H9 (cell line): Measurements from ENCODE around the gene PRAMEF9. TPM values are rescaled to one million over a fixed set of nuclear protein-coding genes. Genes with fewer than 3 reads are reported as not detected.
"Not testable (repeated sequence)": the region's sequence is repeated elsewhere in the genome, so short reads cannot be mapped to it uniquely, and the experiment has no call there.

Experiments
- DNase-seq: peaks from one replicate; pipeline ENCODE4 v3.0.0-alpha.2; 2017
- H2AFZ ChIP-seq: one replicate; pipeline ENCODE4 v1.6.1; 2013; ENCODE audit warnings: mild to moderate bottlenecking, low read length, control low read depth, moderate library complexity
- H2AK5ac ChIP-seq: 2 replicates; pipeline ENCODE4 v1.6.1; 2013; ENCODE audit warnings: low read length, control low read depth, mixed read lengths; ENCODE audit not compliant: insufficient read length
- H2BK120ac ChIP-seq: one replicate; pipeline ENCODE4 v1.6.1; 2013; ENCODE audit warnings: low read depth, mild to moderate bottlenecking, low read length, control low read depth, inconsistent platforms; ENCODE audit not compliant: poor library complexity, severe bottlenecking
- H2BK12ac ChIP-seq: 2 replicates; pipeline ENCODE4 v1.6.1; 2013; ENCODE audit warnings: low read length, control low read depth, mixed read lengths, low read depth; ENCODE audit not compliant: insufficient read length
- H2BK15ac ChIP-seq: 2 replicates; pipeline ENCODE4 v1.6.1; 2013; ENCODE audit warnings: low read depth, low read length, control low read depth
- H2BK20ac ChIP-seq: one replicate; pipeline ENCODE4 v1.6.1; 2013; ENCODE audit warnings: low read depth, mild to moderate bottlenecking, low read length, control low read depth, inconsistent platforms; ENCODE audit not compliant: poor library complexity, severe bottlenecking
- H2BK5ac ChIP-seq: 2 replicates; pipeline ENCODE4 v1.6.1; 2013; ENCODE audit warnings: low read length, control low read depth, mixed read lengths; ENCODE audit not compliant: insufficient read length
- H3K14ac ChIP-seq: 2 replicates; pipeline ENCODE4 v1.6.1; 2013; ENCODE audit warnings: low read length, control low read depth; ENCODE audit not compliant: insufficient read depth
- H3K18ac ChIP-seq: 2 replicates; pipeline ENCODE4 v1.6.1; 2013; ENCODE audit warnings: low read depth, mild to moderate bottlenecking, mixed read lengths, low read length, control low read depth; ENCODE audit not compliant: insufficient read length
- H3K23ac ChIP-seq: 2 replicates; pipeline ENCODE4 v1.6.1; 2013; ENCODE audit warnings: low read length, control low read depth, mixed read lengths, low read depth; ENCODE audit not compliant: insufficient read length
- H3K23me2 ChIP-seq: 2 replicates; pipeline ENCODE4 v1.6.1; 2013; ENCODE audit warnings: low read depth, mild to moderate bottlenecking, mixed read lengths, low read length, control low read depth; ENCODE audit not compliant: insufficient read length, poor library complexity, severe bottlenecking
- H3K27ac ChIP-seq: 2 replicates; pipeline ENCODE4 v1.5.1; 2013; ENCODE audit warnings: low read length, control low read depth, mixed read lengths, low read depth; ENCODE audit not compliant: insufficient read length
- H3K27me3 ChIP-seq: 2 replicates; pipeline ENCODE4 v1.6.1; 2013; ENCODE audit warnings: low read length, control low read depth, inconsistent platforms; ENCODE audit not compliant: insufficient read depth
- H3K4ac ChIP-seq: 2 replicates; pipeline ENCODE4 v1.6.1; 2013; ENCODE audit warnings: low read depth, mild to moderate bottlenecking, control low read depth, inconsistent platforms, low read length, moderate library complexity
- H3K4me1 ChIP-seq: 2 replicates; pipeline ENCODE4 v1.6.1; 2013; ENCODE audit warnings: low read length, control low read depth, inconsistent platforms; ENCODE audit not compliant: insufficient read depth
- H3K4me2 ChIP-seq: 2 replicates; pipeline ENCODE4 v1.6.1; 2013; ENCODE audit warnings: low read length, control low read depth, mixed read lengths; ENCODE audit not compliant: insufficient read length, insufficient read depth
- H3K56ac ChIP-seq: 2 replicates; pipeline ENCODE4 v1.6.1; 2013; ENCODE audit warnings: low read depth, mild to moderate bottlenecking, mixed read lengths, low read length, control low read depth; ENCODE audit not compliant: insufficient read length
- H3K79me1 ChIP-seq: 2 replicates; pipeline ENCODE4 v1.6.1; 2013; ENCODE audit warnings: low read depth, mild to moderate bottlenecking, moderate library complexity, low read length, control low read depth, inconsistent platforms; ENCODE audit not compliant: insufficient read depth, poor library complexity, severe bottlenecking
- H3K79me2 ChIP-seq: 2 replicates; pipeline ENCODE4 v1.6.1; 2013; ENCODE audit warnings: low read length, control low read depth, inconsistent platforms; ENCODE audit not compliant: insufficient read depth
- H3K9ac ChIP-seq: 2 replicates; pipeline ENCODE4 v1.6.1; 2013; ENCODE audit warnings: low read length, control low read depth, mixed read lengths; ENCODE audit not compliant: insufficient read length; ENCODE audit errors: extremely low read depth
- H3K9me3 ChIP-seq: one replicate; pipeline ENCODE4 v1.6.1; 2013; ENCODE audit warnings: low read depth, low read length, inconsistent platforms; ENCODE audit not compliant: control insufficient read depth
- H3T11ph ChIP-seq: one replicate; pipeline ENCODE4 v1.6.1; 2013; ENCODE audit warnings: mild to moderate bottlenecking, low read length, control low read depth, inconsistent platforms
- H4K20me1 ChIP-seq: one replicate; pipeline ENCODE4 v1.6.1; 2013; ENCODE audit not compliant: control insufficient read depth, insufficient read length, insufficient read depth
- H4K5ac ChIP-seq: 2 replicates; pipeline ENCODE4 v1.6.1; 2013; ENCODE audit warnings: low read depth, mild to moderate bottlenecking, mixed read lengths, low read length, control low read depth; ENCODE audit not compliant: insufficient read length
- H4K8ac ChIP-seq: replicated peaks from 2 replicates; pipeline ENCODE4 v1.6.1; 2013; ENCODE audit warnings: low read length, control low read depth, mixed read lengths, low read depth; ENCODE audit not compliant: insufficient read length
- H4K91ac ChIP-seq: 2 replicates; pipeline ENCODE4 v1.6.1; 2013; ENCODE audit warnings: low read depth, mild to moderate bottlenecking, moderate library complexity, mixed read lengths, low read length, control low read depth; ENCODE audit not compliant: insufficient read length
- H3K27ac Mint-ChIP-seq, 3 experiments: 2 replicates in 2 of 3; 3 replicates in 1 of 3; pipeline ENCODE4 v1.8.0; 2020 to 2021; ENCODE audit warnings: mixed read lengths in 3 of 3, mild to moderate bottlenecking in 1 of 3, moderate library complexity in 1 of 3
- H3K27me3 Mint-ChIP-seq: 2 replicates; pipeline ENCODE4 v1.8.0; 2021; ENCODE audit warnings: low read depth, mild to moderate bottlenecking, moderate library complexity, mixed read lengths
- H3K36me3 Mint-ChIP-seq, 3 experiments: 2 replicates in 2 of 3; 3 replicates in 1 of 3; pipeline ENCODE4 v1.8.0; 2020 to 2021; ENCODE audit warnings: low read depth in 3 of 3, mixed read lengths in 3 of 3; ENCODE audit not compliant: insufficient read depth in 1 of 3
- H3K4me1 Mint-ChIP-seq, 2 experiments: 2 replicates each; pipeline ENCODE4 v1.8.0; 2020; ENCODE audit warnings: mixed read lengths in 2 of 2
- H3K4me3 Mint-ChIP-seq, 2 experiments: 2 replicates in 1 of 2; 3 replicates in 1 of 2; pipeline ENCODE4 v1.8.0; 2020 to 2021; ENCODE audit warnings: mild to moderate bottlenecking in 2 of 2, mixed read lengths in 2 of 2, moderate library complexity in 1 of 2
- H3K9me3 Mint-ChIP-seq, 2 experiments: 2 replicates in 1 of 2; 3 replicates in 1 of 2; pipeline ENCODE4 v1.8.0; 2020; ENCODE audit warnings: mild to moderate bottlenecking in 2 of 2, mixed read lengths in 2 of 2, moderate library complexity in 1 of 2
- WGBS: extraction: QIAGEN DNeasy Blood & Tissue Kit; methylation state at CpG from one replicate; pipeline ENCODE4 v1.1.7; 2013; ENCODE audit warnings: missing lambda C conversion rate, low lambda C conversion rate, mixed read lengths; ENCODE audit not compliant: insufficient read length; ENCODE audit errors: extremely low coverage; 5-methylcytosine and 5-hydroxymethylcytosine counted together
- total RNA-seq: library from RNA; stranded (reverse); gene quantifications from 2 replicates; pipeline ENCODE4 v1.2.1, GENCODE V29; 2021

PRAMEF9 gene
- total RNA-seq, 1 experiment from 2014 or later, result not detected

DNA sequence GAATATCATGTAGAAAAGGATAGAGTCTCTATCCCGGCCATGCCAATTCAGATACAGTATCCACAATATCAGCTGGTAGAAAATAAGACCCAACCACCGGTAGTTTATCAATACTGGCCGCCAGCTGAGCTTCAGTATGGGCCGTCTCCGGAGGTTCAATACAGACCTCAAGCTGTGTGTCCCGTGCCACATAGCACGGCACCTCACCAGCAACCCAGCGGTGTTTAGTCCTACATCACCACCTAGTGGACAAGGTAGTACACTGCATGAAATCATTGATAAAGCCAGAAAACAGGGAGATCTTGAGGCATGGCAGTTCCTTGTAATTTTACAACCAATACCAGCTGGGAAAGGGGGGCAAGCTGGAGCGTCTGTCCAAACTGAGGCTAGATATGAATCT lies 37.1 kb downstream of the PRAMEF9 start:
- H2AK5ac ChIP-seq, DNase-seq, H3T11ph ChIP-seq, H3K14ac ChIP-seq, H3K27me3 Mint-ChIP-seq, H3K9ac ChIP-seq, H3K4me1 Mint-ChIP-seq, H3K9me3 ChIP-seq, H3K4ac ChIP-seq, H3K18ac ChIP-seq, H2BK20ac ChIP-seq, H3K4me2 ChIP-seq, H2AFZ ChIP-seq, H2BK12ac ChIP-seq, H3K4me1 ChIP-seq, H3K4me3 Mint-ChIP-seq, H2BK15ac ChIP-seq, H4K8ac ChIP-seq, H3K23ac ChIP-seq, H3K27ac Mint-ChIP-seq, H3K36me3 Mint-ChIP-seq, H3K56ac ChIP-seq, H3K23me2 ChIP-seq, H2BK5ac ChIP-seq, H3K27me3 ChIP-seq, H4K5ac ChIP-seq, H3K79me2 ChIP-seq, H4K91ac ChIP-seq, H4K20me1 ChIP-seq, H2BK120ac ChIP-seq, H3K27ac ChIP-seq, H3K79me1 ChIP-seq, H3K9me3 Mint-ChIP-seq: not testable (repeated sequence)
- WGBS, result no CpG with 5 or more reads among the region's 9 CpGs

- not testable (repeated sequence) for H3K56ac ChIP-seq, H3K23me2 ChIP-seq, H3K9me3 ChIP-seq, H2BK20ac ChIP-seq, H2BK5ac ChIP-seq, H3K18ac ChIP-seq, H3K27me3 Mint-ChIP-seq, H3K9me3 Mint-ChIP-seq, H2AK5ac ChIP-seq, H3K4me1 Mint-ChIP-seq, H3K27me3 ChIP-seq, H3T11ph ChIP-seq, H3K4me1 ChIP-seq, H2BK15ac ChIP-seq, H4K8ac ChIP-seq, H4K5ac ChIP-seq, H4K91ac ChIP-seq, H2BK12ac ChIP-seq, H3K27ac ChIP-seq, H3K27ac Mint-ChIP-seq, DNase-seq, H3K4me3 Mint-ChIP-seq, H3K23ac ChIP-seq, H3K36me3 Mint-ChIP-seq, H3K14ac ChIP-seq, H2AFZ ChIP-seq, H3K4me2 ChIP-seq, H3K9ac ChIP-seq, H4K20me1 ChIP-seq, H3K79me2 ChIP-seq, H3K79me1 ChIP-seq, H3K4ac ChIP-seq, H2BK120ac ChIP-seq
- WGBS, result no CpG with 5 or more reads among the region's 7 CpGs
Observed at GRCh38 chr1:13216619-13217018, 45.0 kb downstream of the PRAMEF9 start.
